HG03159 (cell line): Measurements from ENCODE around the gene BRINP1.

Experiments used
- ATAC-seq: cut with Tn5 transposase; IDR thresholded peaks from one replicate; pipeline ENCODE4 v1.9.1; 2021; ENCODE audit warnings: mild to moderate bottlenecking, moderate library complexity; ENCODE audit not compliant: unreplicated experiment

The BRINP1 gene

DNA sequence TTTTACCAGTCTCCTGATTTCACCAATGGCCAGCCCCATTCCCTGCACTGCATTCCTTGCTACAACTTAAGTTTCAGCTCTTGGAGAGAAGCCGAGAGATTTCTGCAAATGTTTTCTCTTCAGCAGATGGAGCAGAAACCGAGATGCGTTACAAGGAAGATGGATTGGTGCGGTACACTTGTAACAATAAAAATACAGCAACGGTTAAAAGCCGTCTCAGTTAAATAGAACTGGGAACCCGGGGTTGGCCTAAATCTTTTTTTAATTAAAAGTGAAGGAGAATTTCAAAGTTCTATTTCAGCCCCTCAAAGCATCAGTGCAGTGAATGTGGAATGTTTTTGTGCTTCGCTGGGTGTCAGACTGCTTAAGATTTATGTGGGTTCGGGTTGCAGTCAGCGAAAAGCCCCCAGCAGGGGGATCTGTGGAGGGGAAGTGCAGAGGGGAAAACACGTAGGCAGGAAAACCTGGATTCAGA is 19.8 kb downstream of the BRINP1 start:
- ATAC-seq = no peak

DNA sequence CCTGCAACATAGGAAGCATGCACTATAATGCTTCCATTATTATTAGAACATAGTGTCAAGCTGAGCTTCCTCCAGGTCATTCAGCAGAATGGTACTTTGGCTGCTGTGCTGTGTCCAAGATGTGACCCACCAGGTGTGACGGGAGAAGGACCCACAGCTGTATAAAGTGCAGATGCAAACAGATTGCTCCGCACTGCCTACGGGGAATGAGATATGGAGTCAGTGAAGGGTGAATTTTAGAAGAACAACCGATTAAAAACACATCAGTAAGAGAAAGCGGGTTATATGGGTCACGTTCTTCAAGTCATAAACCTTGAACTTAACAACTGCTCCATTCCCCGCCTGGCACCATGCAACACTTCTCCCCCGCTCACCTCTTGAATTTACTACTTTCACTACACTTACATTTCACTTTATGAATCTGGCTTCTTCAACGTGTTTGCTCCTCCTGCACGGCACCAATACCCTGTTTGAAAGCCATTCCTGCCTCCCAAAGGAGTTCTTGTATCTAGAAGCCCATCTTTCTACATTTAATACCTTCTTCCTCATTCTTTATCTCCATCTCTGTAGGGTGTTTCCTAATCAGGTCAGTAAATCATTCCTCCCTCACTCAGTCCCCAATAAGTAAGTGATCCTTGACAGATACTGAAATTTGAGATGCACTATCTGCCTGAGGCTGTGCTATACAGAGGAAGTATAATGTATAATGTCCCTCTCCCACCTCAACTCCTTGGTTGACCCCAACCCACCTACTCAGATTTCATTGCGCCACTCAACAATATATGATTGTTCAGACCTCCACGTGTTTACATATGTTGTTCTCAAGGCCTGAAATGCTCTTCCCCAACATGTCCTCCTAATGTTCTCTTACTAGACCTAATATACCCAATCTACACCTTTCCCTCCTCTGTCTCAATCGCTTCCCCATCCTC is 25.9 kb downstream of the BRINP1 start:
- ATAC-seq = no peak

- no peak for ATAC-seq
Observed at GRCh38 chr9:119339056-119339455, 30.2 kb downstream of the BRINP1 start.

DNA sequence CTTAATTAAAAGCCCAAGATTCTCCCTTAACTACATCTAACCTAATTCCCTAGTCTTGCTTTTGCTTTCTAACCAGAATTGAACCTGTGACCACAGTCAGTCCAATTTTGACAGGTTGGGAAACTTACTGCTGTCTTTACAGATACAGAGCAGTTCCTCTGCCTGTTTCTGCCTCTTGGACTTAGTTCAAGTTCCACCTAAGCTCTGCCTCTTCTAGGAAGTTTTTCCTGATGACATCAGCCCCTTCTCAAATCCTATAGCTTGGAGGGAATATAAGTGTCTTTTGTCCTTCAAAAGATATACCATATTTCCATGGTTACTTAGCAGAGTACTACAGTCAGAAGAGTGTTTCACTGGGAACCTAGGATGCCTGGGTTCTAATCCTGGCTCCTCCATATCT is 31.7 kb downstream of the BRINP1 start:
- no peak for ATAC-seq

DNA sequence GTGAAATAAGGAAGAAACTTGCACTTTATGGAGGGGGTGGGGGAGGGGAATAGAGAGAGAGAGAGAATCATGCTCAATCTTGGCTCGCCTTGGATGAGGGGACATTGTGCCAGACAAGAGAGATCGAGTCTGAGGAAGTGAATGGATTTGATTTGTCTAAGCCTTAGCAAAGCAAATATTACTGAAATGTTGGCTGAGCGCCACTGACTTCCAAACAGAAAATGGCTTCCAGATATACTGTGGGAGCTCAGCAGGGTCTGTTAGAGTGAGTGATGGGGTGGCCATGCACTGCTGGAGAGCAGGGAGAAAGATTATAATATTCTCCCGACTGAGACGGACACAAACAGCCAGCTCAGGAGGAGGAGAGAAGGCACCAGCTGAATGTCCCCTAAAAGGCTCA is 34.5 kb downstream of the BRINP1 start:
- no peak for ATAC-seq

GRCh38 chr9:119333507-119334229 is 35.6 kb downstream of the BRINP1 start:
- no peak for ATAC-seq

GRCh38 chr9:119332522-119332921 is 36.7 kb downstream of the BRINP1 start:
- no peak for ATAC-seq

- no peak for ATAC-seq
Observed at GRCh38 chr9:119322184-119322583, 47.1 kb downstream of the BRINP1 start.

- ATAC-seq = no peak
Observed at GRCh38 chr9:119318371-119318770, 50.9 kb downstream of the BRINP1 start.

DNA sequence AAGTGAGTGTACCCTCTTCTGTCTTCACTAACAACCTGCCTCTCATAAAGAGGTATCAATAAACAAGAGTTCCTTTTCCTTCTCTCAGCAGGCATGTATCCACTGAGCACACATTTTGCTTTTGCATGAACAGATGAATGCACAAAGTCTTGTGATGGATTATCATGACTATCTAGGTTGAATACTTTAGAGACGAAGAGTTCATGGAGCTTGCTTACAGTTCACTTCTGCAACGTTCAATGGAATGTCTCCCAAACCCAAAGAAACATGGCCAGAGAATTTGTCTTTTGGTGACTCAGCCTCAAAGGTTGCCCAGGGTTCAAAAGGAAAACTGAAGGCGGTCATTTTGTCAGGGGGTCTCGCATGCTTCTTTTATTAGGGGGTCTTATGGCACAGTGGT is 55.4 kb downstream of the BRINP1 start:
- ATAC-seq = no peak

GRCh38 chr9:119310741-119311140 is 58.5 kb downstream of the BRINP1 start:
- ATAC-seq = no peak

DNA sequence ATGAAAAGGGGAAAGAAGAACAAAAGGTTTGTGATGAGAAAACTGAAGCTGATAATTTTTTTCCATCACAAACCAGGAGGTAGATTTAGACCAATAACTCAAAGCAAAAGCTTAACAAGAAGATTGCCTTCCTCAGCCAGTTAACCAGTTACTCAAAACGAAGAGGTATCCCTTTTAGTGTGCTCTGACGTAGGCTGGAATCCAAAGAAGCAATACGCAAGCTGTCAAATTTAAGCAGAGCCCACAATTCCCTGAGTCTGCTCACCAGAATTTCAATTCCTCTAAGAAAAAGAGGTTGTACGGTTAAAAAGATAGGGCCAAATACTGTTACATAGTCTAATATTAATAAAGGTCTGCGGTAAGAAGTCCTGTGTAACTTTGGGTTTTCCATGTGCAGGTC is 61.8 kb downstream of the BRINP1 start:
- ATAC-seq = no peak

GRCh38 chr9:119304555-119304954 is 64.7 kb downstream of the BRINP1 start:
- no peak for ATAC-seq

GRCh38 chr9:119302988-119303698 is 66.1 kb downstream of the BRINP1 start:
- ATAC-seq = no peak

GRCh38 chr9:119298076-119298853 is 71.0 kb downstream of the BRINP1 start:
- peak; percentile 95 for ATAC-seq

DNA sequence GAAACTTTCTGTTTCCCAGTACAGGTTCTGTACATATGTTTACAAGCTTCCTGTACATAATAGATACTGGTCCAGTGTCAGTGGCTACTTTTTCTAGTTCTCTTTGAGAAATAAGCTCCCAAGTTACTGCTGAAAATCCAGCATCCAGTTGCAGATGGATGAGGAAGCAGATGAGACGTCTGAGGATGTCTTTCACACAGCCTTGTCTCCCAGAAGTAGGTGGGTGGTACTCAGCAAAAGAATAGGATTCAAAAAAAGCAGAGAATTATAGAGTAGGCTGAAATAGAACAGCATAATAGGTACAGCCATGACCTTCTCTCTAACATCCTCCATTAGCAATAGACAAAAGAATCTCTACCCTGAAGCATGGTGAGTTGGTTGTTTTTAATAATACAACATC is 77.7 kb downstream of the BRINP1 start:
- no peak for ATAC-seq

- peak; percentile 94 for ATAC-seq
Observed at GRCh38 chr9:119289740-119290433, 79.3 kb downstream of the BRINP1 start.

DNA sequence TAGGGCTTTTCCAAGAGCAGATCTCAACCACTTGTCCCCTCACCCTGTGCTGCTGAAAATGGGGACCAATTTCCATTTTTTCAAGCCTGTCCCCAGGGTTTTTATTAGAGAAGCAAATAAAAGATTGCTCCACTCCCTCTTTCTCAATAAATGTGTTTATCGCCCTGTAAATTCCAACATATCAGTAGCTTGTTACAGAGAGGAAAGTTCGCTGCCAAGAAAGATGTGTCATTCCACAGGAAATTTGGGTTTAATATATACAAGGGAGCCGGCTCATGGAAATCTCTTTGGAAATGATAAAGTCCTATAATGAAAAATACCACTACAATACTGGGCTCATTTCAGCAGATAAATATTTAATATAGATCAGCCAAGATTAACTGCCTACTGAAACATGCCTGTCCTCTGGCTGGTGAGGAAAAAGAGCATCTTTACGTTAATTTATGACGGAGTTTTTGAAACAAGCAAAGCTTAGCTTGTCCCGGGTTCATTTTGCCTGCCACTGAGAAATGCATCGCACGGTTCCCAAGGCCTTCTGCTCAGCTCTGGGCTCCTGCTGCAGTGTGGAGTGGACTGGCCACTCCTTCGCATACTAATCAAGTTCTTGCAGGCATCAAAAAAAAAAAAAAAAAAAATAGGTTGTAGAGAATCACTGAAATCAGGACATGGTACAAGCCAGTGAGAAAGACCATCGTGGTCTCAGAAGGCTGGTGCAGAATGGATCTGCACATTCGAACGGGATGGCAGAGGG is 84.5 kb downstream of the BRINP1 start:
- ATAC-seq = no peak

GRCh38 chr9:119284118-119284517 is 85.1 kb downstream of the BRINP1 start:
- ATAC-seq = no peak
